ENCODE measurements around the gene PILRB. TPM values are rescaled to one million over a fixed set of nuclear protein-coding genes. Genes with fewer than 3 reads are reported as not detected.
A peak's percentile ranks its signal among the peaks of the same experiment; 100 is the strongest.
"Not testable (repeated sequence)": the region's sequence is repeated elsewhere in the genome, so short reads cannot be mapped to it uniquely, and the experiment has no call there.

The PILRB gene
- total RNA-seq, 1 experiment from 2014 or later: 74.1 TPM

GRCh38 chr7:100342765-100343164, 15.2 kb upstream of the PILRB start:
- DNase-seq (no peak), ATAC-seq (no peak)
- intact Hi-C loops (cut with micrococcal nuclease): loop anchor here (5.0 to 10.0 kb wide), 2 partner anchors 68 to 210 kb away; no protein-coding TSS in a partner anchor
- peaks cover 9% of the 10 kb centered on the region; the same call in 1 of the 2 replicates for H3K4me1 ChIP-seq (ENCODE audit: insufficient read depth, low read length)
- H3K9me2 ChIP-seq (replicated peaks; ENCODE audit: low read length): no peaks in the 10 kb centered on the region
- H3K27ac ChIP-seq (ENCODE audit: low read length): no peak overlapping the region
- H3K4me3 ChIP-seq (ENCODE audit: low read length): no peak overlapping the region
- ChIA-PET CTCF (no interaction called here), POLR2A (ENCODE audit: unreplicated experiment) (interaction anchor here (0.6 kb wide), 1 partner anchor 12 kb away, joined by 3 read pairs; no protein-coding TSS in a partner anchor)
- H4K20me1 ChIP-seq (ENCODE audit: low read length): peaks cover 12% of the 10 kb centered on the region; the same call in 1 of the 2 replicates
- no peak for TF ChIP-seq EZH2 (IDR thresholded peaks at IDR 0.05; ENCODE audit: low read length, unreplicated experiment)
- no peak for TF ChIP-seq EZH2phosphoT487 (IDR thresholded peaks at IDR 0.05; ENCODE audit: borderline replicate concordance, low read length)
- H3K4me2 ChIP-seq (ENCODE audit: low read length): no peak overlapping the region
- no TSS peak for BruUV-seq (replicated peaks)
- no peaks in the 10 kb centered on the region for H3K9me3 ChIP-seq (ENCODE audit: low read length)
- H3K36me3 ChIP-seq (ENCODE audit: low read depth, low read length): peaks cover 32% of the 10 kb centered on the region
- peaks cover 22% of the 10 kb centered on the region for H3K79me2 ChIP-seq (ENCODE audit: low read length)
- no peak overlapping the region for H3K9ac ChIP-seq (ENCODE audit: low read length)
- H3K27me3 ChIP-seq (ENCODE audit: low read length): no peaks in the 10 kb centered on the region
- no peak overlapping the region for H2AFZ ChIP-seq (ENCODE audit: low read length)
- no peaks in the 10 kb centered on the region for H3F3A ChIP-seq (ENCODE audit: low read length, unreplicated experiment)

DNA sequence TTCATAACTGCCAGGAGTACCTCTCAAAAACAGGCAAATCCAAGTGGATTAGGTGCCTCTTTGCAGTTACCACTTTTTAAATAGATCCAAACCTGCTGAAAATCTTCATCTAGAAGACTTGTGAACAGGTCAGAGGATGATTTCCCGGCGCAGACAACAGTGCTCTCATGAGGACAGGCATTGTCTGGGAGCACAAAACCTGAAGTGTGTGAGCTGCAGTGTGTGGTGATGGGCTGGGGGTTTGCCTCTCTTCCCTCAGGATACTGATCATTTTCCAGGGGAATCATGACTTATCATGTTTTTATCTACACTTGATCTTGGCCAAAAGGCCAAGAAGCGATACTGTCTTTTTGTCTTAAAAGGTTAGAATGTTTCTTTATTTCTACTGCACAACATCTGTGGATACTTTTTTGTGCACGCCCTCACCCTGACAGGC, 13.8 kb upstream of the PILRB start:
- H2AFZ ChIP-seq (ENCODE audit: low read length); H3K9me2 ChIP-seq (replicated peaks; ENCODE audit: low read length); DNase-seq; H3F3A ChIP-seq (ENCODE audit: low read length, unreplicated experiment); POLR2A ChIA-PET (ENCODE audit: unreplicated experiment); H3K4me2 ChIP-seq (ENCODE audit: low read length); H3K9ac ChIP-seq (ENCODE audit: low read length); ATAC-seq; H3K4me1 ChIP-seq (ENCODE audit: insufficient read depth, low read length); H3K4me3 ChIP-seq (ENCODE audit: low read length); H3K27me3 ChIP-seq (ENCODE audit: low read length); H3K9me3 ChIP-seq (ENCODE audit: low read length); H3K27ac ChIP-seq (ENCODE audit: low read length); BruUV-seq (replicated peaks): not testable (repeated sequence)
- Histone ChIP-seq H3K36me3 (ENCODE audit: low read depth, low read length) (peaks cover 36% of the 10 kb centered on the region), H3K79me2 (ENCODE audit: low read length) (peaks cover 16% of the 10 kb centered on the region), H4K20me1 (ENCODE audit: low read length) (peaks cover 12% of the 10 kb centered on the region; the same call in 1 of the 2 replicates)
- CTCF ChIA-PET: interaction anchor here (0.6 kb wide), 1 partner anchor 85 kb away, joined by 3 read pairs; the partner anchor contains the start of gene ZCWPW1
- intact Hi-C loops (cut with micrococcal nuclease): loop anchor here (5.0 to 10.0 kb wide), 2 partner anchors 69 to 212 kb away; no protein-coding TSS in a partner anchor

GRCh38 chr7:100344560-100345287, 13.2 kb upstream of the PILRB start:
- H3K9me2 ChIP-seq (replicated peaks; ENCODE audit: low read length); H3K9me3 ChIP-seq (ENCODE audit: low read length); H3K4me2 ChIP-seq (ENCODE audit: low read length); H3K9ac ChIP-seq (ENCODE audit: low read length); BruUV-seq (replicated peaks); POLR2A ChIA-PET (ENCODE audit: unreplicated experiment); H3K27me3 ChIP-seq (ENCODE audit: low read length); H2AFZ ChIP-seq (ENCODE audit: low read length); H3K27ac ChIP-seq (ENCODE audit: low read length); H3K4me3 ChIP-seq (ENCODE audit: low read length); H3F3A ChIP-seq (ENCODE audit: low read length, unreplicated experiment); H3K4me1 ChIP-seq (ENCODE audit: insufficient read depth, low read length): not testable (repeated sequence)
- Histone ChIP-seq H3K79me2 (ENCODE audit: low read length) (peaks cover 16% of the 10 kb centered on the region), H3K36me3 (ENCODE audit: low read depth, low read length) (peaks cover 41% of the 10 kb centered on the region), H4K20me1 (ENCODE audit: low read length) (peaks cover 12% of the 10 kb centered on the region; the same call in 1 of the 2 replicates)
- peak; percentile 82 for ATAC-seq
- peak; percentile 30 for DNase-seq
- TF ChIP-seq, protein P1, sequence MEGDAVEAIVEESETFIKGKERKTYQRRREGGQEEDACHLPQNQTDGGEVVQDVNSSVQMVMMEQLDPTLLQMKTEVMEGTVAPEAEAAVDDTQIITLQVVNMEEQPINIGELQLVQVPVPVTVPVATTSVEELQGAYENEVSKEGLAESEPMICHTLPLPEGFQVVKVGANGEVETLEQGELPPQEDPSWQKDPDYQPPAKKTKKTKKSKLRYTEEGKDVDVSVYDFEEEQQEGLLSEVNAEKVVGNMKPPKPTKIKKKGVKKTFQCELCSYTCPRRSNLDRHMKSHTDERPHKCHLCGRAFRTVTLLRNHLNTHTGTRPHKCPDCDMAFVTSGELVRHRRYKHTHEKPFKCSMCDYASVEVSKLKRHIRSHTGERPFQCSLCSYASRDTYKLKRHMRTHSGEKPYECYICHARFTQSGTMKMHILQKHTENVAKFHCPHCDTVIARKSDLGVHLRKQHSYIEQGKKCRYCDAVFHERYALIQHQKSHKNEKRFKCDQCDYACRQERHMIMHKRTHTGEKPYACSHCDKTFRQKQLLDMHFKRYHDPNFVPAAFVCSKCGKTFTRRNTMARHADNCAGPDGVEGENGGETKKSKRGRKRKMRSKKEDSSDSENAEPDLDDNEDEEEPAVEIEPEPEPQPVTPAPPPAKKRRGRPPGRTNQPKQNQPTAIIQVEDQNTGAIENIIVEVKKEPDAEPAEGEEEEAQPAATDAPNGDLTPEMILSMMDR (conservative IDR thresholded peaks at IDR 0.05; ENCODE audit: low read depth, low read length): peak; percentile 63
- intact Hi-C loops (cut with micrococcal nuclease): loop anchor here (5.0 to 10.0 kb wide), 2 partner anchors 70 to 212 kb away; no protein-coding TSS in a partner anchor
- CTCF ChIA-PET: interaction anchor here (0.6 kb wide), 1 partner anchor 84 kb away, joined by 3 read pairs; the partner anchor contains the start of gene ZCWPW1

DNA sequence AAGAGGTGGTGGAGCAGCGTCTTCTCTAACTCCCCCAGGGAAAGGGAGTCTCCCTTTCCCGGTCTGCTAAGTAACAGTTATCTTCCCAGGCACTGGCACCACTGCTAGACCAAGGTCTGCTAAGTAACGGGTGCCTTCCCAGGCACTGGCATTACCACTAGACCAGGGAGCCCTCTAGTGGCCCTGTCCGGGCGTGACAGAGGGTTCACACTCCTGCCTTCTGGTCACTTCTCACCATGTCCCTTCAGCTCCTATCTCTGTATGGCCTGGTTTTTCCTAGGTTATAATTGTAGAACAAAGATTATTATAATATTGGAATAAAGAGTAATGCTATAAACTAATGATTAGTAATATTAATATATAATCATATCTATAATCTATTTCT, 12.6 kb upstream of the PILRB start:
- ATAC-seq (peak; percentile 47), DNase-seq (peak; percentile 49)
- peaks cover 16% of the 10 kb centered on the region for H3K79me2 ChIP-seq (ENCODE audit: low read length)
- intact Hi-C loops (cut with micrococcal nuclease): loop anchor here (10.0 kb wide), 1 partner anchor 70 kb away; no protein-coding TSS in a partner anchor
- H4K20me1 ChIP-seq (ENCODE audit: low read length): peaks cover 12% of the 10 kb centered on the region; the same call in 1 of the 2 replicates
- H3K9ac ChIP-seq (ENCODE audit: low read length); H3K4me1 ChIP-seq (ENCODE audit: insufficient read depth, low read length); H2AFZ ChIP-seq (ENCODE audit: low read length); POLR2A ChIA-PET (ENCODE audit: unreplicated experiment); H3K27me3 ChIP-seq (ENCODE audit: low read length); H3K9me3 ChIP-seq (ENCODE audit: low read length); H3K27ac ChIP-seq (ENCODE audit: low read length); H3K4me2 ChIP-seq (ENCODE audit: low read length); CTCF ChIA-PET; H3F3A ChIP-seq (ENCODE audit: low read length, unreplicated experiment); H3K9me2 ChIP-seq (replicated peaks; ENCODE audit: low read length); H3K4me3 ChIP-seq (ENCODE audit: low read length); BruUV-seq (replicated peaks): not testable (repeated sequence)
- peaks cover 43% of the 10 kb centered on the region for H3K36me3 ChIP-seq (ENCODE audit: low read depth, low read length)

Data from PC-3 (cell line).